ENCODE measurements around the gene PCBP3. TPM values are rescaled to one million over a fixed set of nuclear protein-coding genes. Genes with fewer than 3 reads are reported as not detected.
"Not testable (repeated sequence)": the region's sequence is repeated elsewhere in the genome, so short reads cannot be mapped to it uniquely, and the experiment has no call there.

PCBP3 gene
- total RNA-seq, 1 donor from 2014 or later: 14.0 TPM

- intact Hi-C loops (cut with micrococcal nuclease): not testable (repeated sequence)
Observed at GRCh38 chr21:45612665-45613019, 30.9 kb upstream of the PCBP3 start.

- intact Hi-C loops (cut with micrococcal nuclease): no loop called here
Observed at GRCh38 chr21:45613396-45613795, 30.1 kb upstream of the PCBP3 start.

- intact Hi-C loops (cut with micrococcal nuclease): no loop called here
Observed at GRCh38 chr21:45613881-45614280, 29.6 kb upstream of the PCBP3 start.

- intact Hi-C loops (cut with micrococcal nuclease): loop anchor here (1.0 kb wide), 1 partner anchor 23 kb away; no protein-coding TSS in a partner anchor
Observed at GRCh38 chr21:45615145-45615711, 28.3 kb upstream of the PCBP3 start.

GRCh38 chr21:45617021-45617921 is 26.3 kb upstream of the PCBP3 start:
- intact Hi-C loops (cut with micrococcal nuclease): no loop called here

- intact Hi-C loops (cut with micrococcal nuclease): no loop called here
Observed at GRCh38 chr21:45618287-45618686, 25.2 kb upstream of the PCBP3 start.

GRCh38 chr21:45618846-45619485 is 24.6 kb upstream of the PCBP3 start:
- intact Hi-C loops (cut with micrococcal nuclease): no loop called here

GRCh38 chr21:45620201-45620923 is 23.2 kb upstream of the PCBP3 start:
- intact Hi-C loops (cut with micrococcal nuclease): no loop called here

GRCh38 chr21:45621435-45622331 is 21.8 kb upstream of the PCBP3 start:
- intact Hi-C loops (cut with micrococcal nuclease): not testable (repeated sequence)

- intact Hi-C loops (cut with micrococcal nuclease): no loop called here
Observed at GRCh38 chr21:45622416-45623097, 21.0 kb upstream of the PCBP3 start.

- intact Hi-C loops (cut with micrococcal nuclease): no loop called here
Observed at GRCh38 chr21:45623436-45623835, 20.1 kb upstream of the PCBP3 start.

GRCh38 chr21:45626127-45626526 is 17.4 kb upstream of the PCBP3 start:
- intact Hi-C loops (cut with micrococcal nuclease): not testable (repeated sequence)

GRCh38 chr21:45629046-45629981 is 14.2 kb upstream of the PCBP3 start:
- intact Hi-C loops (cut with micrococcal nuclease): no loop called here

- intact Hi-C loops (cut with micrococcal nuclease): no loop called here
Observed at GRCh38 chr21:45630066-45630694, 13.3 kb upstream of the PCBP3 start.

- intact Hi-C loops (cut with micrococcal nuclease): no loop called here
Observed at GRCh38 chr21:45630876-45631275, 12.6 kb upstream of the PCBP3 start.

GRCh38 chr21:45631540-45631939 is 12.0 kb upstream of the PCBP3 start:
- intact Hi-C loops (cut with micrococcal nuclease): no loop called here

GRCh38 chr21:45632160-45632559 is 11.4 kb upstream of the PCBP3 start:
- intact Hi-C loops (cut with micrococcal nuclease): no loop called here

GRCh38 chr21:45632637-45633251 is 10.8 kb upstream of the PCBP3 start:
- intact Hi-C loops (cut with micrococcal nuclease): no loop called here

Measured in T-helper 1 cell treated with Interleukin-12 subunit alpha and Interleukin-12 subunit beta and Interleukin-4 antibody, amounts not matched to agents 30 ng/mL and 1 ng/mL, for 36 hours (primary cell).